ENCODE results near the gene CYB5R4. TPM values are rescaled to one million over a fixed set of nuclear protein-coding genes. Genes with fewer than 3 reads are reported as not detected.

CYB5R4 gene
- total and polyA plus RNA-seq, 2 of the 8 experiments (the other 6 are each of a cell fraction or from before 2014, with no cell fraction given), result 2.8 to 14.6 TPM

DNA sequence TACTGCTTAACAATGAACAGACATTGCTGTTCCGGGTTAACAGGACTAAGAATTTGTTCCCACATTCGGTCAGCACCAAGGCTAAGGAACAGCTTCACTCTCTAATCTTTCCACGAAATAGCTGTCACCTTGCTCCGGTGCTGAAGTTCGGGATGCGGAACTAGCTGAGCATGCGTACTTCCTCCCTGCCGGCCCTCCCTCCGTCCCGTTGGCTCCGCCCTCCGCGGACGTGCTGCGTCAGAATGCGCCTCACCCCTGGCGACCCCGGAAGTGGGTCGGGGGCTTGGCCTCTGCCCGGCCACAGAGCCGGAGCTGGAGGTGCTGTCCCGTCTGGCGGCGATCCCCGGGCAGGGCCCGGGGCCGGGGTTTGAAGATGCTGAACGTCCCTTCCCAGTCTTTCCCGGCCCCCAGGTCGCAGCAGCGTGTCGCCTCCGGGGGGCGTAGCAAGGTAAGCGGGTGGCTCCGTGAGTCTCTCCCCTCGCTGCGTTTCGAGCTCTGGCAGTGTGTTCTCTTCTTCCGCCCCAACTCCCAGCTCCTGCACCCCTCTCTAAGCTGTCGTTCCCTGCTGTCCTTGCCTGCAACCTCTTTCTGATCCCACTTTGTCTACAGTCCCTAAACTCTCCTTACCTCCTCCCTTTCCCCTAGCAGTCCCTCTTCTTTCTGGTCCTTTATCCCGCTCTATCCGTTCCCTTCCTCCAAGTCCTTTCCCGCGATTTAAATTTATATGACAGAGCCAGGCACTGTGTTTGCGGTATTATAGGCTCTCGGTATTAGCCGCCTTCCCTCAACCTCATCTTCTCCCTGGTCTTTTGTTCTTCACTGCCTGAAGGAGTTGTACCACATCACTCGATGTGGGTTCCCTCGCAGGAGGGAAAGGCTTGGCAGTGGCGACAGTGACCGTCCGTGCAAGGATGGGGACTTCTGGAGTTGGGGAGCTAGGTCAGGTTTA, at the start of gene CYB5R4 (continued):
- TF ChIP-seq SP4 (IDR thresholded peaks at IDR 0.05; ENCODE audit: low read length), result peak; percentile 29; the same call in 1 of the 2 replicates
- TF ChIP-seq MAFK (IDR thresholded peaks at IDR 0.05; ENCODE audit: low read depth, low read length), result no peak
- TF ChIP-seq RBBP5 (IDR thresholded peaks at IDR 0.05; ENCODE audit: borderline replicate concordance, low read depth, low read length), result peak; percentile 98
- TF ChIP-seq, protein P1, sequence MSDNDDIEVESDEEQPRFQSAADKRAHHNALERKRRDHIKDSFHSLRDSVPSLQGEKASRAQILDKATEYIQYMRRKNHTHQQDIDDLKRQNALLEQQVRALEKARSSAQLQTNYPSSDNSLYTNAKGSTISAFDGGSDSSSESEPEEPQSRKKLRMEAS (IDR thresholded peaks at IDR 0.05), result peak; percentile 81
- peak; percentile 67; the same call in 1 of the 2 replicates for TF ChIP-seq TBP (IDR thresholded peaks at IDR 0.05; ENCODE audit: low read depth, low read length)
- peak; percentile 70 for TF ChIP-seq NRF1 (IDR thresholded peaks at IDR 0.05; ENCODE audit: low read depth, low read length)
- no peak for TF ChIP-seq RFX5 (IDR thresholded peaks at IDR 0.05; ENCODE audit: borderline replicate concordance, low read depth, low read length)
- 0 out of 2 replicates have a peak, but pooled peaks have one; percentile 10 for TF ChIP-seq SRF (IDR thresholded peaks at IDR 0.05; ENCODE audit: low read depth, low read length)
- TF ChIP-seq CHD1 (IDR thresholded peaks at IDR 0.05; ENCODE audit: low read depth, low read length), result no peak
- TF ChIP-seq JUND (IDR thresholded peaks at IDR 0.05; ENCODE audit: low read length), result 0 out of 2 replicates have a peak, but pooled peaks have one; percentile 11
- TF ChIP-seq BACH1 (IDR thresholded peaks at IDR 0.05; ENCODE audit: low read length), result 0 out of 2 replicates have a peak, but pooled peaks have one; percentile 29
- no peak for TF ChIP-seq HDAC6 (IDR thresholded peaks at IDR 0.05; ENCODE audit: low read depth, low read length)
- TF ChIP-seq SAP30 (IDR thresholded peaks at IDR 0.05; ENCODE audit: insufficient read depth, insufficient replicate concordance, low read length), result peak; percentile 99
- TF ChIP-seq TAF1 (IDR thresholded peaks at IDR 0.05; ENCODE audit: low read depth, low read length), result peak; percentile 80
- TF ChIP-seq POLR2A (IDR thresholded peaks at IDR 0.05; ENCODE audit: control extremely low read depth in 1 of 2, low read depth in 2 of 2, low read length in 2 of 2), result peak in 1 of 2 experiments; percentile 86; a peak in 2 of 3 replicates
- TF ChIP-seq CREB1 (IDR thresholded peaks at IDR 0.05), result peak; percentile 92
- no peak for TF ChIP-seq NANOG (IDR thresholded peaks at IDR 0.05; ENCODE audit: insufficient read depth, low read depth, low read length, poor library complexity, severe bottlenecking)
- TF ChIP-seq SIN3A (conservative IDR thresholded peaks at IDR 0.05 in 1 of 2, IDR thresholded peaks at IDR 0.05 in 1 of 2; ENCODE audit: low read depth in 1 of 2, low read length in 2 of 2), result peak; percentile 100
- no peak for TF ChIP-seq POU5F1 (IDR thresholded peaks at IDR 0.05; ENCODE audit: low read depth, low read length)
- peak; percentile 73 for TF ChIP-seq TEAD4 (IDR thresholded peaks at IDR 0.05; ENCODE audit: low read depth, low read length)
- TF ChIP-seq, protein P2, sequence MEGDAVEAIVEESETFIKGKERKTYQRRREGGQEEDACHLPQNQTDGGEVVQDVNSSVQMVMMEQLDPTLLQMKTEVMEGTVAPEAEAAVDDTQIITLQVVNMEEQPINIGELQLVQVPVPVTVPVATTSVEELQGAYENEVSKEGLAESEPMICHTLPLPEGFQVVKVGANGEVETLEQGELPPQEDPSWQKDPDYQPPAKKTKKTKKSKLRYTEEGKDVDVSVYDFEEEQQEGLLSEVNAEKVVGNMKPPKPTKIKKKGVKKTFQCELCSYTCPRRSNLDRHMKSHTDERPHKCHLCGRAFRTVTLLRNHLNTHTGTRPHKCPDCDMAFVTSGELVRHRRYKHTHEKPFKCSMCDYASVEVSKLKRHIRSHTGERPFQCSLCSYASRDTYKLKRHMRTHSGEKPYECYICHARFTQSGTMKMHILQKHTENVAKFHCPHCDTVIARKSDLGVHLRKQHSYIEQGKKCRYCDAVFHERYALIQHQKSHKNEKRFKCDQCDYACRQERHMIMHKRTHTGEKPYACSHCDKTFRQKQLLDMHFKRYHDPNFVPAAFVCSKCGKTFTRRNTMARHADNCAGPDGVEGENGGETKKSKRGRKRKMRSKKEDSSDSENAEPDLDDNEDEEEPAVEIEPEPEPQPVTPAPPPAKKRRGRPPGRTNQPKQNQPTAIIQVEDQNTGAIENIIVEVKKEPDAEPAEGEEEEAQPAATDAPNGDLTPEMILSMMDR (IDR thresholded peaks at IDR 0.05; ENCODE audit: control extremely low read depth in 1 of 3, insufficient read depth in 1 of 3, low read depth in 1 of 3, low read length in 3 of 3), result peak in 2 of 3 experiments; percentile 14 to 35; a peak in 1 of 4 replicates
